A673 (cell line): Measurements from ENCODE around the gene ZNF100. TPM values are rescaled to one million over a fixed set of nuclear protein-coding genes. Genes with fewer than 3 reads are reported as not detected.
"Not testable (repeated sequence)": the region's sequence is repeated elsewhere in the genome, so short reads cannot be mapped to it uniquely, and the experiment has no call there.

Experiments used
- Bru-seq: library from RNA; stranded (reverse); fragments of 400-500 nt; gene quantifications from one replicate; lab custom pipeline; 2021; lab: Mats Ljungman, UMichigan
- BruChase-seq, 2 experiments: library from RNA; stranded (reverse); fragments of 400-500 nt; gene quantifications; one replicate each; lab custom pipeline; 2021; lab: Mats Ljungman, UMichigan
- BruUV-seq: library from RNA; stranded (reverse); fragments of 400-500 nt; replicated peaks from 2 replicates; lab custom pipeline; 2021; lab: Mats Ljungman, UMichigan
- CTCF ChIA-PET: fragments of 300-600 bp; sonication (Branson Sonifier 250); formaldehyde crosslinking; loops from one replicate; lab custom pipeline; 2022; ENCODE audit warnings: antibody characterized with exemption; lab: Charles Lee
- POLR2A ChIA-PET: fragments of 300-600 bp; sonication (Branson Sonifier 250); formaldehyde crosslinking; loops from one replicate; lab custom pipeline; 2022; ENCODE audit warnings: antibody characterized with exemption; ENCODE audit not compliant: low non-redundant PET; lab: Charles Lee
- DNase-seq: peaks from one replicate; pipeline ENCODE4 v3.0.0-alpha.2; 2015; ENCODE audit warnings: low spot score
- H3K27ac ChIP-seq: fragments of 200-600 bp; sonication (generic); 2 replicates; pipeline ENCODE4 v1.5.1; 2016; ENCODE audit warnings: mixed run types, low read depth, mild to moderate bottlenecking, mixed read lengths, antibody characterized with exemption, low read length; ENCODE audit not compliant: poor library complexity, severe bottlenecking
- H3K27me3 ChIP-seq: fragments of 200-600 bp; sonication (generic); replicated peaks from 2 replicates; pipeline ENCODE4 v1.6.1; 2017; ENCODE audit warnings: mixed run types, low read depth, mild to moderate bottlenecking, mixed read lengths, antibody characterized with exemption, low read length; ENCODE audit not compliant: insufficient read depth, poor library complexity
- H3K36me3 ChIP-seq: fragments of 200-600 bp; sonication (generic); 2 replicates; pipeline ENCODE4 v1.6.1; 2016; ENCODE audit warnings: mixed run types, mild to moderate bottlenecking, mixed read lengths, antibody characterized with exemption, low read length; ENCODE audit not compliant: insufficient read depth, poor library complexity, severe bottlenecking
- H3K4me1 ChIP-seq: fragments of 200-600 bp; sonication (generic); 2 replicates; pipeline ENCODE4 v1.6.1; 2017; ENCODE audit warnings: mixed run types, mild to moderate bottlenecking, mixed read lengths, antibody characterized with exemption, low read length; ENCODE audit not compliant: insufficient read depth, poor library complexity, severe bottlenecking
- H3K4me3 ChIP-seq: fragments of 200-600 bp; sonication (generic); 2 replicates; pipeline ENCODE4 v1.5.1; 2016; ENCODE audit warnings: low read depth, mixed run types, mild to moderate bottlenecking, mixed read lengths, low read length; ENCODE audit not compliant: poor library complexity, severe bottlenecking
- H3K9me3 ChIP-seq: fragments of 200-600 bp; sonication (generic); 2 replicates; pipeline ENCODE4 v1.6.1; 2016; ENCODE audit warnings: mixed run types, low read depth, mild to moderate bottlenecking, mixed read lengths, antibody characterized with exemption, low read length; ENCODE audit not compliant: poor library complexity, severe bottlenecking
- CTCF ChIP-seq: fragments of 300-800, 200-600 bp; sonication (generic); conservative IDR thresholded peaks from 2 replicates; pipeline ENCODE4 v1.5.1; 2017; ENCODE audit warnings: low read depth, mild to moderate bottlenecking, antibody characterized with exemption, low read length, moderate library complexity, mixed read lengths
- EZH2 ChIP-seq: fragments of 200-600 bp; sonication (generic); IDR thresholded peaks from 2 replicates; pipeline ENCODE4 v1.6.1; 2017; ENCODE audit warnings: borderline replicate concordance, low read depth, mild to moderate bottlenecking, mixed read lengths, antibody characterized with exemption, low read length; ENCODE audit not compliant: poor library complexity, severe bottlenecking
- intact Hi-C: fragments of 100-400 bp; cut with micrococcal nuclease; formaldehyde crosslinking; loops from one replicate; pipeline ENCODE4 v1.10.0; 2022; ENCODE audit not compliant: unreplicated experiment
- long read RNA-seq: library from polyadenylated mRNA; stranded (forward); transcript quantifications from one replicate; pipeline ENCODE4 v2.0.0, GENCODE V29; 2022
- total RNA-seq: library from RNA; stranded (reverse); gene quantifications from 2 replicates; pipeline ENCODE4 v1.2.3, GENCODE V29; 2021

Gene ZNF100
- total RNA-seq (14.6 and 19.2 TPM in 2 replicates), Bru-seq, nascent RNA (percentile 86 among the genes with signal in this experiment), BruChase-seq, experiment 1, labeled RNA remaining after a 2-hour chase (percentile 87 among the genes with signal in this experiment), BruChase-seq, experiment 2, labeled RNA remaining after a 6-hour chase (percentile 76 among the genes with signal in this experiment)
- long read RNA-seq, full-length matches to known transcripts = 7 of 13 reads
- long read RNA-seq, partial matches to known transcripts = 0 of 13 reads
- long read RNA-seq, other reads (novel, unspliced or antisense) = 6 of 13 reads

GRCh38 chr19:21767065-21767800 lies at the start of gene ZNF100:
TSS of gene ZNF100 (minus strand) at chr19:21767579. CDS start at chr19:21767429, 150 bp downstream.
- peak; percentile 96 for DNase-seq
- POLR2A ChIA-PET = no interaction called here
- TF ChIP-seq EZH2 (no peak), CTCF (no peak)

GRCh38 chr19:21812448-21812847 lies 45.1 kb upstream of the ZNF100 start:
- Histone ChIP-seq H3K36me3 (peaks cover 79% of the 10 kb centered on the region), H3K9me3 (peaks cover 83% of the 10 kb centered on the region), H3K27me3 (no peaks in the 10 kb centered on the region), H3K27ac (no peak overlapping the region), H3K4me3 (no peak overlapping the region), H3K4me1 (no peaks in the 10 kb centered on the region)
- no TSS peak for BruUV-seq
- TF ChIP-seq CTCF = no peak
- no peak for TF ChIP-seq EZH2
- POLR2A ChIA-PET = no interaction called here
- CTCF ChIA-PET = no interaction called here
- intact Hi-C loops = no loop called here
- no peak for DNase-seq

More at GRCh38 chr19:21767065-21767800, at the start of gene ZNF100:
- Histone ChIP-seq H3K4me1 (no peaks in the 10 kb centered on the region), H3K27ac (peak within 1 kb of the TSS; percentile 89), H3K27me3 (no peaks in the 10 kb centered on the region), H3K36me3 (peaks cover 30% of the 10 kb centered on the region), H3K9me3 (no peaks in the 10 kb centered on the region), H3K4me3 (peak within 1 kb of the TSS; percentile 95)
- BruUV-seq = no TSS peak
- intact Hi-C loops = no loop called here
- CTCF ChIA-PET = no interaction called here

GRCh38 chr19:21808400-21809000 lies 41.1 kb upstream of the ZNF100 start:
- H3K36me3 ChIP-seq = peaks cover 52% of the 10 kb centered on the region
- H3K27ac ChIP-seq, CTCF ChIA-PET, intact Hi-C loops, H3K4me3 ChIP-seq, H3K27me3 ChIP-seq, POLR2A ChIA-PET, DNase-seq, BruUV-seq, H3K4me1 ChIP-seq: not testable (repeated sequence)
- peaks cover 88% of the 10 kb centered on the region for H3K9me3 ChIP-seq
